Measurements from ENCODE around the gene DDX10.

Gene DDX10

DNA sequence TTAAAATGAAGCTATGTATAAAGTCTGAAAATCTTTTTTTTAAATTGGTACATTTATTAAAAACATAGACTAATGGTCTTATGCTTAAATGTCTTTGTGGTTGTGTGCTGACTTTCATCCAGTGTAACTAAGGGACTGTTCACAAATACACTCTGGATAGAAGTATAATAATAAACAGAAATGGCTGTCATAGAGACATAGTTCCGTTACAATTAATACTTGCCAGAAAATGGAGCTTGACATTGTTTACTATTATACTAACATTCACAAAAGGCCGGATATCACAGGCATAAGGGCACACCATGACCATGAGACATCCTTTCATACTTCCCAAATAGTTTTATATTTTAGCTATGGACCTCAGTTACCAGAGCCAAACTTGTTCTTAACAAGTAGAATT, 161.3 kb downstream of the DDX10 start:
- Histone ChIP-seq H3K4me3 (replicated peaks; ENCODE audit: insufficient read depth, low read length) (no peak overlapping the region), H3K27me3 (ENCODE audit: insufficient read depth, poor library complexity, severe bottlenecking) (no peaks in the 10 kb centered on the region), H3K27ac (replicated peaks) (no peak overlapping the region)
- no peak for DNase-seq (ENCODE audit: low read depth in 1 of 2, low spot score in 1 of 2)
- no peak for TF ChIP-seq GABPA (IDR thresholded peaks at IDR 0.05; ENCODE audit: low read depth)
- TF ChIP-seq, protein P1, sequence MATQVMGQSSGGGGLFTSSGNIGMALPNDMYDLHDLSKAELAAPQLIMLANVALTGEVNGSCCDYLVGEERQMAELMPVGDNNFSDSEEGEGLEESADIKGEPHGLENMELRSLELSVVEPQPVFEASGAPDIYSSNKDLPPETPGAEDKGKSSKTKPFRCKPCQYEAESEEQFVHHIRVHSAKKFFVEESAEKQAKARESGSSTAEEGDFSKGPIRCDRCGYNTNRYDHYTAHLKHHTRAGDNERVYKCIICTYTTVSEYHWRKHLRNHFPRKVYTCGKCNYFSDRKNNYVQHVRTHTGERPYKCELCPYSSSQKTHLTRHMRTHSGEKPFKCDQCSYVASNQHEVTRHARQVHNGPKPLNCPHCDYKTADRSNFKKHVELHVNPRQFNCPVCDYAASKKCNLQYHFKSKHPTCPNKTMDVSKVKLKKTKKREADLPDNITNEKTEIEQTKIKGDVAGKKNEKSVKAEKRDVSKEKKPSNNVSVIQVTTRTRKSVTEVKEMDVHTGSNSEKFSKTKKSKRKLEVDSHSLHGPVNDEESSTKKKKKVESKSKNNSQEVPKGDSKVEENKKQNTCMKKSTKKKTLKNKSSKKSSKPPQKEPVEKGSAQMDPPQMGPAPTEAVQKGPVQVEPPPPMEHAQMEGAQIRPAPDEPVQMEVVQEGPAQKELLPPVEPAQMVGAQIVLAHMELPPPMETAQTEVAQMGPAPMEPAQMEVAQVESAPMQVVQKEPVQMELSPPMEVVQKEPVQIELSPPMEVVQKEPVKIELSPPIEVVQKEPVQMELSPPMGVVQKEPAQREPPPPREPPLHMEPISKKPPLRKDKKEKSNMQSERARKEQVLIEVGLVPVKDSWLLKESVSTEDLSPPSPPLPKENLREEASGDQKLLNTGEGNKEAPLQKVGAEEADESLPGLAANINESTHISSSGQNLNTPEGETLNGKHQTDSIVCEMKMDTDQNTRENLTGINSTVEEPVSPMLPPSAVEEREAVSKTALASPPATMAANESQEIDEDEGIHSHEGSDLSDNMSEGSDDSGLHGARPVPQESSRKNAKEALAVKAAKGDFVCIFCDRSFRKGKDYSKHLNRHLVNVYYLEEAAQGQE (IDR thresholded peaks at IDR 0.05; ENCODE audit: insufficient replicate concordance, low read depth), result no peak
- TF ChIP-seq POLR2AphosphoS5 (IDR thresholded peaks at IDR 0.05; ENCODE audit: low read depth), result no peak
- TF ChIP-seq, protein P2, sequence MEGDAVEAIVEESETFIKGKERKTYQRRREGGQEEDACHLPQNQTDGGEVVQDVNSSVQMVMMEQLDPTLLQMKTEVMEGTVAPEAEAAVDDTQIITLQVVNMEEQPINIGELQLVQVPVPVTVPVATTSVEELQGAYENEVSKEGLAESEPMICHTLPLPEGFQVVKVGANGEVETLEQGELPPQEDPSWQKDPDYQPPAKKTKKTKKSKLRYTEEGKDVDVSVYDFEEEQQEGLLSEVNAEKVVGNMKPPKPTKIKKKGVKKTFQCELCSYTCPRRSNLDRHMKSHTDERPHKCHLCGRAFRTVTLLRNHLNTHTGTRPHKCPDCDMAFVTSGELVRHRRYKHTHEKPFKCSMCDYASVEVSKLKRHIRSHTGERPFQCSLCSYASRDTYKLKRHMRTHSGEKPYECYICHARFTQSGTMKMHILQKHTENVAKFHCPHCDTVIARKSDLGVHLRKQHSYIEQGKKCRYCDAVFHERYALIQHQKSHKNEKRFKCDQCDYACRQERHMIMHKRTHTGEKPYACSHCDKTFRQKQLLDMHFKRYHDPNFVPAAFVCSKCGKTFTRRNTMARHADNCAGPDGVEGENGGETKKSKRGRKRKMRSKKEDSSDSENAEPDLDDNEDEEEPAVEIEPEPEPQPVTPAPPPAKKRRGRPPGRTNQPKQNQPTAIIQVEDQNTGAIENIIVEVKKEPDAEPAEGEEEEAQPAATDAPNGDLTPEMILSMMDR (IDR thresholded peaks at IDR 0.05; ENCODE audit: insufficient read depth, low read length), result no peak
- no peak for TF ChIP-seq SPI1 (IDR thresholded peaks at IDR 0.05; ENCODE audit: borderline replicate concordance, low read depth)

DNA sequence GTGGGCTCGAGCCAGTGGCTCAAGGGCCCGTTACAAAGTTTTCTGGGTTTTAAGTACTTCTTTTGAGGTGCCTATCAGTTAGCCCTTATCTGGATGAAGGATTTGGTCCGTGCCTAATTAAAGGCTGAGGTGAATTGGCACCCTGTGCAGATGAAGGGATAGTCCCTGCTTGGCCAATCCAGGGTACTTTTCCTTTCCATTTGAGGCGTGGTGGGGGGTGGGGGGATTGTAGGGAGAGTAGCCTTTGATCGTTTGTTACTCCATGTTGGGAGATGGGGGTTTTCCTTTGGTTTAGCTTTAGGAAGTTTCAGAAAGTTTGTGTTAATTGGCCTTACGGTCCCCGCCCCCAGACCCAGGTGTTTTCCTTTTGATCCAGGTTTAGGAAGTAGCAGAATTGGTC, 170.8 kb downstream of the DDX10 start:
- Histone ChIP-seq H3K27ac (replicated peaks) (no peak overlapping the region), H3K4me3 (replicated peaks; ENCODE audit: insufficient read depth, low read length) (no peak overlapping the region), H3K27me3 (ENCODE audit: insufficient read depth, poor library complexity, severe bottlenecking) (no peaks in the 10 kb centered on the region)
- no peak for TF ChIP-seq SPI1 (IDR thresholded peaks at IDR 0.05; ENCODE audit: borderline replicate concordance, low read depth)
- TF ChIP-seq, protein P1 (IDR thresholded peaks at IDR 0.05; ENCODE audit: insufficient replicate concordance, low read depth), result no peak
- no peak for TF ChIP-seq POLR2AphosphoS5 (IDR thresholded peaks at IDR 0.05; ENCODE audit: low read depth)
- TF ChIP-seq, protein P2 (IDR thresholded peaks at IDR 0.05; ENCODE audit: insufficient read depth, low read length), result no peak
- no peak for TF ChIP-seq GABPA (IDR thresholded peaks at IDR 0.05; ENCODE audit: low read depth)
- no peak for DNase-seq (ENCODE audit: low read depth in 1 of 2, low spot score in 1 of 2)

DNA sequence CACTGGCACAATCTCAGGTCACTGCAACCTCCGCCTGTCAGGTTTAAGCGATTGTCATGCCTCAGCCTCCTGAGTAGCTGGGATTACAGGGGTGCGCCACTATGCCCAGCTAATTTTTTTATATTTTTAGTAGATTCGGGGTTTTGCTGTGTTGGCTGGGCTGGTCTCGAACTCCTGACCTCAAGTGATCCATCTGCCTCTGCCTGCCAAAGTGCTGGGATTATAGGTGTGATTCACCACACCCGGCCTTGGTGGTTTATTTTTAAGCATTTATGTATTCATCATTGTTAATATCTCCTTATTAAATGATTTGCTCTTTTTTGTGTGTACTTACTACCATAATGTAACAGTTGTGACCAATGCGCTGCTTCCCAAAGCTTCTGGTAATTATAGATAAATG, 171.7 kb downstream of the DDX10 start:
- H3K27ac ChIP-seq (replicated peaks), result no peak overlapping the region
- no peak overlapping the region for H3K4me3 ChIP-seq (replicated peaks; ENCODE audit: insufficient read depth, low read length)
- no peaks in the 10 kb centered on the region for H3K27me3 ChIP-seq (ENCODE audit: insufficient read depth, poor library complexity, severe bottlenecking)
- no peak for DNase-seq (ENCODE audit: low read depth in 1 of 2, low spot score in 1 of 2)
- TF ChIP-seq POLR2AphosphoS5 (IDR thresholded peaks at IDR 0.05; ENCODE audit: low read depth), result no peak
- no peak for TF ChIP-seq SPI1 (IDR thresholded peaks at IDR 0.05; ENCODE audit: borderline replicate concordance, low read depth)
- TF ChIP-seq, protein P2 (IDR thresholded peaks at IDR 0.05; ENCODE audit: insufficient read depth, low read length), result no peak
- no peak for TF ChIP-seq GABPA (IDR thresholded peaks at IDR 0.05; ENCODE audit: low read depth)
- TF ChIP-seq, protein P1 (IDR thresholded peaks at IDR 0.05; ENCODE audit: insufficient replicate concordance, low read depth), result no peak

Data from HL-60 (cell line).